Fibroblast of skin of right biceps (primary cell): Measurements from ENCODE around the gene SPPL2B.
"Not testable (repeated sequence)": the region's sequence is repeated elsewhere in the genome, so short reads cannot be mapped to it uniquely, and the experiment has no call there.

Experiments
- DNase-seq: peaks from one replicate; pipeline ENCODE4 v3.0.0-alpha.2; 2013

SPPL2B gene

DNA sequence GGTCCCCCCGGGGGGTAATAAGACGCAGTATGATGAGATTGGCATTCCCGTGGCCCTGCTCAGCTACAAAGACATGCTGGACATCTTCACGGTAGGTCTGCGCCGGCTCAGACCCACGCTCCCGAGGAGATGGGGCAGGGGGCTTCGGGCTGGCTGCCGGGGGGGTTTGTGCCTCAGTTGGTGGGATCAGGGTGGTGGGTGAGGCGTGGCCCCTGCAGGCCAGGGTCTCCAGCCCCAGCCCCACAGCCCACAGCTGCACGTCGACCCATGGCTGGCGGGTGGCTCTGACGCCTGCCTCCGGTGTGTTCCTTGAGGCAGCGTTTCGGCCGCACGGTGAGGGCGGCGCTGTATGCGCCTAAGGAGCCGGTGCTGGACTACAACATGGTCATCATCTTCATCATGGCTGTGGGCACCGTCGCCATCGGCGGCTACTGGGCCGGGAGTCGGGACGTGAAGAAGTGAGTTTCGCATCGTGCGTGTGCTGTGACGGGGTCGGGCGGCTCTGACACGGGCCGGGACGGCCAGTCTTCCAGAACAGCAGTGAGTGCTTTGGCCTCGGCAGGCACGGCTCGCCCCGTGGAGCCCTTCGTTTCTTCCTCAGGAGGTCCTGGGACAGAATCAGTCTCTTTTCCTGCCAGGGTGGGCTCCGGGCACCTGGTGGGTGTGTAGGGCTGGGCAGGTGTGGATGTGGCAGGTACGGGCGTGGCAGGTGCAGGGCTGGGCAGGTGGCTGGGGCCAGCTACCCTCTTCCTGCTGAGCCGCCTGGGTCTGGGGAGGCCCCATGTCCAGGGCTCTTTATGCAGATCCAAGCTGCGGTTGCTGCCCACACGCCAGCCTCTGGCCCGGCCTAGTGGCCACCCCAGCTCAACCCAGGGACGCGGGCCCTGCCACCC is 10.5 kb downstream of the SPPL2B start:
- no peak for DNase-seq

DNA sequence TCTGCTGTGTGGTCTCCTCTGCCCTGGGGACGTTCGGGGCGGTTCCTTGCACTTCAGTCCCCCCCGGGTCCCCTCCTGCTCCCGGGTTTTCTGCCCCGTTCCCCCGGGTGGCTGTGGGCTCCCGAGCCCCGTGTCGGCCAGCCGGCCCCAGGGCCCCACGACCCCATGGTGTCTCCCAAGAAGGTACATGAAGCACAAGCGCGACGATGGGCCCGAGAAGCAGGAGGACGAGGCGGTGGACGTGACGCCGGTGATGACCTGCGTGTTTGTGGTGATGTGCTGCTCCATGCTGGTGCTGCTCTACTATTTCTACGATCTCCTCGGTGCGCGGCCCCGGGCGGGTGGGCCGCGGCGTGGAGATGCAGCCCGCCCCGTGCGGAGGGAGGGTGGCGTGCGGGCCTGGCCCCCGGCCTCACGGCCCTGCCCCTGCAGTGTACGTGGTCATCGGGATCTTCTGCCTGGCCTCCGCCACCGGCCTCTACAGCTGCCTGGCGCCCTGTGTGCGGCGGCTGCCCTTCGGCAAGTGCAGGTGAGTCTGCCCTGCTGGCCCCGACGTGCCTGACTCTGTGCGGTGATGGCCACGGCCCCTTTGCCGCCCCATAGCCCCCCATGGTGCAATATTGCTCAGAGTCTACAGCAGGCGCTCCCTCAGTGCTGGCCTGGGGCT is 11.3 kb downstream of the SPPL2B start:
- DNase-seq: no peak

DNA sequence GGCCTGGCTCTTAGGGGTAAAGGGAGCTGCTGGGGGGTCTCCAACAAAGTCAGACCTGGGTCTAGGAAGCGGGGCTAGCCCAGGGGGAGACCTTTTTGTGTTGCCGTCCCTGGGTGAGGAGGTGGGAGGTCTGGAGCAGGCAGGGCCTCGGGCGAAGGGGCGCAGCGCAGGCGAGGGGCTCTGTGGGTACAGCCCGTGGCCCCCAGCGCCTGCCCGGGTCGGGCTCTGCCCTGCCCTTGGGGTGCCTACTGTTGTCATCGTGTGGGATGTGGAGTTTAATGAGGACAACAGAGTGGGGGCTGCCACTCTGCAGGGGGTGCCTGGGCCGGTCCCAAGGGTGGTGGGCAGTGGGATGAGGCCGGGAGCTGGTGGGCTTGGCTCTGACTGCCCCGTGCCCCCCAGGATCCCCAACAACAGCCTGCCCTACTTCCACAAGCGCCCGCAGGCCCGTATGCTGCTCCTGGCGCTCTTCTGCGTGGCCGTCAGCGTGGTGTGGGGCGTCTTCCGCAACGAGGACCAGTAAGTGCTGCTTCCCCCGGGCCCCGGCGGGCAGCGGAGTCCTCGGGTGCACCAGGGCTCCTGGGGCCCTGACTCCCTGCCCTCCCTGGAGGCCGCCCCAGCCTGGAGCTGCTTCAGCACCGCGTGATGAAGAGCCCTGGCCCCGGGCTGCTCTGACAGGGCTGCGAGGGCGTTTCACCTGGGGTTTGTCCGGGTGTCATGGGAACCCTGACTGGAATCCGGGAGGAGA is 12.2 kb downstream of the SPPL2B start:
- DNase-seq: no peak

DNA sequence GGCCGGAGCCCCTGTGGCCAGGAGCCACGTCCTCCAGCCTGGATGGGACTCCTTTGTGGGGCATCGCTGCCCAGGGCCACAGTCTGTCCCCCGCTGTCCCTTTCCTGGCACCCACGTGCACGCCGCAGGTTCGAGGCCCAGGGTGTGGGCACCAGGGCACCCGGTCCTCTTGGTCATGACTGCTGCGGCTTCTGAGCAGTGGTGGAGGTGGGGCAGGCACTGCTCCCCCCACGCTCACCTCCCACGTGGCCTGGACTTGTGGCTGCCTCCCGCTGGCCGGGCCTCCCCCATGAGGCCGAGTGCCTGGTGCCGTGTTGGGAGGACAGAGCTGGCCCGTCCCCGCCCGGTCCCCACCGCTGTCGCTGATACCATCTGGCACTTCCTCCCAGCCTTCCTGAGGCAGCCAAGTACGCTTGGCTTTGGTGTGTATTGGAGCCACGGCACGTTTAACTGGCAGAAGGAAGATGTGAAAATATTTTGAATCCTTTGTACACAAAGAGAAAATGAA is 12.8 kb downstream of the SPPL2B start:
- DNase-seq: no peak

DNA sequence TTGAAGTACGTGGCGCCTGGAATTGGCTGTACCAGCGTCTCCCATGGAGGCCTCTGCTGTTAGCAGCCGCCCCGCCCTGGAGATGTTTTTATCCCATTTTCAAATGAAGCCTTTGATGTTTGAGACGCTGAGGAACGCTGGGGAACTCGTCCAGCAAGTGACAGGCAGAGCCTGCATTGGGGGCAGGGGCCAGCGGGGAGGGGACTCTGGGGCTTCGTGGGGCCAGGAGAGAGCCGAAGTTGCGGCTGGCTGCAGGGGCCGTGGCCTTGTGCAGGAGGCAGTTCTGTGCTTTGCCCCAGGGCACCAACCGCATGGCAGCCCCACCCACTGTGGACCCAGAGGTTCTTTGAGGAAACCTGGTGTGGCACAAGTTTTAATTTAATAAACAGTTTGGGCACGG is 13.5 kb downstream of the SPPL2B start:
- no peak for DNase-seq

DNA sequence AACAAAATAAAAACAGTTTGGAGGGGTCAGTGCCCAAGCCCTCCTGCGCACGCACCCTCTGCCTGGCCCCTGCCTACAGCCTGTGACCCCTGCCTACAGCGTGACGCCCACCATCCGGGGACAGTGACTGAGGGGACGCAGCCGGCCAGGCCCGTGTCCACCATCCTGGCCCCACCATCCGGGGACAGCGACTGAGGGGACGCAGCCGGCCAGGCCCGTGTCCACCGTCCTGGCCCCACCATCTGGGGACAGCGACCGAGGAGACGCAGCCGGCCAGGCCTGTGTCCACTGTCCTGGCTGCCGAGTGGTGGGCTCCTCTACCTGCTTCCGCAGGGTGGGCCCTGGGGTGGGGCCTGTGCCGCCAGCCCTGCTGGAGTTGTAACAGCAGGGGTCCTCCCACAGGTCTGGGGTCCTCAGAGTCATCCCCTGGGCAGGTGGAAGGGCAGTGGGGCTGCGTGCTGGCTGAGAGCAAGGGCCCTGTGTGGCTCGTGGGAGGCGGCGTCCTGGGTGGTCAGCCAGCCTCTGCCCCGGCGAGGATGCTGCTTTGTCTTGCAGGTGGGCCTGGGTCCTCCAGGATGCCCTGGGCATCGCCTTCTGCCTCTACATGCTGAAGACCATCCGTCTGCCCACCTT is 14.3 kb downstream of the SPPL2B start:
- DNase-seq: no peak

DNA sequence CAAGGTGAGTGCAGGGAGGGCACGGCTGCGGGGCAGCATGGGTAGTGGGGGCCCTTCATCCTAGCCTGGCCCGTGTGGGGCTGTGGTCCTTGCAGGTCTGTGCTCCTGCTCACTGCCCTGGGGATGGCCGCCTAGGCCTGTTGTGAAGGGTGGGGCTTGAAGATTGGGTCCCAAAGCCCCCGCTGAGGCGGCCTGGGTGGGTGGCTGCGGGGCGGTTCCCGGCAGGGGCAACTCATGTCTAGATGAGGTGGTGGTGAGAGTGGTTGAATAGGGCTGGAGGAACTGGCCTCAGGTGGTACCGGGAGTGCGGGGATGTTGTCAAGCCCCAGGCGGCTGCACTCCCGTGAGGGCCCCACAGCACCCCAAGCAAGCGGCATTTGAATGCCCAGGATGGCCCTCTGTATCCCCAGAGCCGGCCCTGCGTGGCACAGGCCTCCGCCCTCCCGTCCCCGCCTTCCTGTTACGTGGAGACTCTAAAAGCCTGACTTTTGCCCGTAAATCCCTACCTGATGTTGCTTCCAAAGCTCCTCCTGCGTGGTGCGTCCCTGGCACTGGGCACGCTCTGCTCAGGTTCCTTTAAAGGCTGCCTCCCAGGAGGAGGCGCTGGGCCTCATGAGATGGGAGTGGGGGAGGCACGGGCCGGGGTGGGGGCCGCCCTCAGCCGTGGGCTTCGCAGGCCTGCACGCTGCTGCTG is 15.0 kb downstream of the SPPL2B start:
- DNase-seq: no peak

DNA sequence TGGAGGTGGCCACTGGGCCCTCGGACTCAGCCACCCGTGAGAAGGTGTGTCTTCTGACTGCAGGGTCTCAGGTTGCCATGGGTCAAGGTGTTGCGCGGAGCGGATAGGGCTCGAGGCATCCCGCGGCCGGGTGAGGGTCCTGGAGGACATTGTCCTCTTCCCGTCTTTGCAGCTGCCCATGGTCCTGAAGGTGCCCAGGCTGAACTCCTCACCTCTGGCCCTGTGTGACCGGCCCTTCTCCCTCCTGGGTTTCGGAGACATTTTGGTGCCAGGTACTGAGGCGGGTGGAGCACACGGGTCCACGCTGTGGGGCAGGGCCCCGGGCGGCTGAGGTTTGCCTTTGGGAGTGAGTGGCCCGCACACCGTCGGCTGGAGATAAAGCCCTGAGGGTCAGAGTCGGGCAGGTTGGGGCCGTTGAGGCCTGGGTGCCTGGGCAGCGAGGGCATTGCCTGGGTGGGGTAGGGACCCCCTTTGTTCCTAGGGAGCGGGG is 15.9 kb downstream of the SPPL2B start:
- no peak for DNase-seq

DNA sequence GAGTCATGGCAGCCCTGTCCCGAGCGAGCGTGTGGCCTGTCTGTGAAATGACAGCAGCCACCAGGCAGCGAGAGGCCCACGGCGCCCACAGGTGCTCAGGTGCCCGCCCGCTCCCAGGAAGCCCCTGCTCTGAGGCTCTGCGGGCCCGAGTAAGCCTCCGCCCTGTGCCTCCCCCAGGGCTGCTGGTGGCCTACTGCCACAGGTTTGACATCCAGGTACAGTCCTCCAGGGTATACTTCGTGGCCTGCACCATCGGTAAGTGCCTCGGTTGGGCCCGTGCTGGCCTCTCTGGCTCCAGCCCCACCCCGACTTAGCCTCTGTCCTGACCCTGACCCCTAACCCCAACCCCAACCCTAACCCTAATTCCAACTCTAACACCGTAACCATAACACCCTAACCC is 16.6 kb downstream of the SPPL2B start:
- DNase-seq: no peak

DNA sequence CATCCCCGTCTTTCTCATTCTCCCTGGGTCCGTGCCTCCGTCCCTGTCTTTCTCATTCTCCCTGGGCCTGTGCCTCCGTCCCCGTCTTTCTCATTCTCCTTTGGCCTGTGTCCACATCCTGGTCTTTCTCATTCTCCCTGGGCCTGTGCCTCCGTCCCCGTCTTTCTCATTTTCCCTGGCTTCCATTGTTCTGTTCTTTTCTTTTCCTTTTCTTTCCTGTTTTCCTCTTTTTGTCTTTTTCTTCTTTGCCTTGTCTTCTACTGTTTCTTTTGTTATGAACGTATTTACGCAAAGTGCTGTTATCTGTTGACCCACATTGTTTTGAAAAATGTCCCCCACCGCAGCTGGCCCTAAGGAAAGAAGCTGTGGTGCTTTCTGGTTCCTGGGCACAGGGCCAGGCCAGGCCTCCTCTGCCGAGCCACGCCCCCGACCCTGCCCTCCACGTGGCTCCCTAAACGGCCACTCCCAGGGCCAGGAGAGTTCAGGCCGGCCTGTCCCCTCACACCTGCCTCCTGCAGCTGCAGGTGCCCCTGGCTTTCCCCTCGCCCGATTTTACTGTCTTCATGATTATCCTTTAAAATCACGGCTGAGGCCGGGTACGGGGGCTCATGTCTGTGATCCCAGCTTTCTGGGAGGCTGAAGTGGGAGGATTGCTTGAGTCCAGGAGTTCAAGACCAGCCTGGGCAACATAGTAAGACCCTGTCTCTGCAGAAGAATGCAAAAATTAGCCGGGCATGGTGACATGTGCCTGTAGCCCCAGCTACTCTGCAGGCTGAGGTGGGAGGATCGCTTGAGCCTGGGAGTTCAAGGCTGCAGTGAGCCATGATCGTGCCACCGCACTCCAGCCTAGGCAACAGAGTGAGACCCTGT is 17.5 kb downstream of the SPPL2B start:
- no peak for DNase-seq

DNA sequence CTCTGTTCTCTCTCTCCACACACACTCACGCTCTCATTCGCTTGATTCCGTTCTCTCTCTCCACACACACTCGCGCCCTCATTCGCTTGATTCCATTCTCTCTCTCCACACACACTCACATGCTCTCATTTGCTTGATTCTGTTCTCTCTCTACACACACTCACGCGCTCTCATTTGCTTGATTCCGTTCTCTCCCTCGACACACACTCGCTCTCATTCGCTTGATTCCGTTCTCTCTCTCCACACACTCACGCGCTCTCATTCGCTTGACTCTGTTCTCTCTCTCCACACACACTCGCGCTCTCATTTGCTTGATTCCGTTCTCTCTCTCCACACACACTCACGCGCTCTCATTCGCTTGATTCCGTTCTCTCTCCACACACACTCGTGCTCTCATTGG is 21.3 kb downstream of the SPPL2B start:
- DNase-seq: not testable (repeated sequence)

DNA sequence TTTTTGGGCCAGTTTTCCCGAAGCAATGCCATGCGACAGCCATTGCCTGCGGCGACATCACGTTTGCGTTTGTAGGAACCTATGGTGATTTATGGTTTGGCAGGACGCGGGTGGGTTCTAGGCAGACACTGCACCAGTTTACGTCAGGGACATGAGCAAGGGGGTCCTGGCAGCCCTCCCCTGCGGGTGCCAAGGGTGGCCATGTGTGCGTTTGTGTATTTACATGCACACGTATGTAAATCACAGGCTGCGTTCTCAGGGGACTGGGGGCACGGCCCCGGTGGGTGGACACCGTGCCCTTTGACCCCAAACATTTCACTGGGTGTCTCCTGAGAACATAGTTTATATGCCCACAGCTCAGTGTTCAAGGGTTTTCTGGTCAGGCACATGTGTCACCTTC is 22.2 kb downstream of the SPPL2B start:
- no peak for DNase-seq

DNA sequence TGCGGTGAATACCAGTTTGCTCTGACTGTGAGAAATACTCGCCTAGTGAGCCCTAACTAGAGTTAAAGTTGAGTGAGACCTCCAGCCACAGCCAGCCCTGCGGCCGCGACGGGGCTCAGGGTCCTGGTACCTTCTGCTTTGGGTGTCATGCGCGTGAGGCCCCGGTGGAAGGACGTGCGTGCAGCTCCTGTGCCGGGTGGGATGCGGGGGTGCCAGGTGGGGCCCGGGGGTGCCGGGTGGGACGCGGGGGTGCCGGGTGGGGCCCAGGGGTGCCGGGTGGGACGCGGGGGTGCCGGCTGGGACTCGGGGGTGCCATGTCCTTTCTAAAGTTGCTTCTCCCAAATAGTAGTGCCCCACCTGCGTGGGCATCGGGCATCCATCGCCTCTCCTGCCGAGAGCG is 23.1 kb downstream of the SPPL2B start:
- no peak for DNase-seq

DNA sequence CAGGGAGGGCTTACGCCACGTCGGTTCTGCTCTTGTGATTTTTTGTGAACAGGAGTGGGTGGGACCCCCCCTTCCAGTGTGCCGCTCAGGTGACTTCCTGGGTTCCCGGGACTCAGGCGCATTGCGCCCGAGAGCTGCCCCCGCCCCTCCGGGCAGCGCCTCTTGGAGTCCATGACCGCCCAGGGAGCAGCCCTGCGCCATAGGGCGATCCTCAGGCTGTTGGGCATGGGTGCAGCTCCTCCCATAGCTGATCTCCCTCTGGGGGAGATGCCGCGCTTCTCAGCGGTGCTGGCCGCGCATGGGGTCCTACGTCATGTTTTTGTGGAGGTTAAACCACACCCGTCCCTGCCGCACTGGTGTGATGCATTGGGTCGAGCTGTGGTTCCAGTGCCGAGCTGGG is 23.6 kb downstream of the SPPL2B start:
- DNase-seq: no peak

DNA sequence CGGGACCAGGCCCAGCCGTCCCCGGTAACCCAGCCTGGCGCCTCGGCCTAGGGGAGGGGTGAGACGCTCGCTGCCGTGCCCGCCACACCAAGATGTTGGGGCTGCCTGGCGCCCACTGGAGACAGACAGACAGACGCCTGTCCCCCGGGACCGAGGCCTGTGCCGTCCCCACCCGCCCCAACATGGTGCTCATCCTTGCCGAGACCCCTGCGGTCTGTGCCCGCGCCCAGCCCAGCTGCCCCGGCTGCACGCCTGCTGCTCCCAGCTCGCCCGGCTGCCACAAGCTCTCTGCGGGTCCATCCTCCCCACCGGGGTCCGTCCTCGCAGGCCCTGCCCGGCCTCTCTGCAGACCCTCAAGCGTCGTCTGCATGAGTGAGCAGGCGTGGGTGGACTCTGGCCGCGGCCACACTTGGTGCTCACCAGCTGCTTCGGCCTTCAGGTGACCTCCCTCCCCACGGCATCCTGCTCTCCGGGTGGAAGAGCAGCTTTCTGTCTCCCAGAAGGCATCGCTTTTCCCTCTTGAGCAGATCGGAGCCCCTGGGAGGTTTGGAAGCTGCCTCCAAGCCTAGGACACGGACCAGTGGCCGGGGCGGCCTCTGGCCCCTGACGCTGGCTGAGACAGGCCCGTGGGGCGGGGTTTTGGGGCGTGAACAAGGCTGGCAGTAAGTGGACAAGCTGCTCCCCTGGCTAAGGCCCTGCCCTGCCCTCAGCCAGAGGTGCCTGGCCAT is 24.8 kb downstream of the SPPL2B start:
- no peak for DNase-seq

DNA sequence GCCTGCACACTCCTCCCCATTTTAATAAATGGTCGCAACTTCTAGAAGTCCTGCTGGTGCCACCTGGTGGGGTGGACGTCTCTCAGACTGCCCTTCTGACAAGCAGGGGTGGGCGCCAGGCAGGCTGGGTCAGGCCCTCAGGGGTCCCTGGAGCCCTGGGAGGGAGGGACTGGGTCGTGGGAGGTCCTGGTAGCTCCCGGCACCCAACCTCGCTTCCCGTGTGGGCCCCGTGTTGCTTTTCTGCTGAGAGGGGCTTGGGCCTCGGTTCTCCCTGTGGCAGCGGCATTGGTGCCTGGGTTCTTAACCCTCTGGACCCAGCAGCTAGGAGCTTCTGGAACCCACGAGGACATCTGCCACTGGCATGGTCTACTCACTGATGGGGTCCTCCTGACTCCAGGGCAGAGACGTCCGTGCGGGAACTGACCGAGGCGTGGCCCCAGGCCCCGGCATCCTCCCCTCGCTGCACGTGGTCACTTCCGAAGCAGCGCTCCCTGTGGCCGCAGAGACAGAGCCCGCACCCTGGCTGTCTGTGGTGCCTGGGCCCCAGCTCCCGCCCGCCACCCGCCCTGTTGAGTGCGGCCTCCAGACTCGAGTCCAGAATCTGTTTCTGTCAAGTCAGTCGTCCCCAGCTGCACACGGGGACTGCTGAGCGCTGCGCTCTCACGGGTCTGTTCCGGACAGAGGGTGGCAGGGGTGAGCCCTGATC is 25.6 kb downstream of the SPPL2B start:
- no peak for DNase-seq

DNA sequence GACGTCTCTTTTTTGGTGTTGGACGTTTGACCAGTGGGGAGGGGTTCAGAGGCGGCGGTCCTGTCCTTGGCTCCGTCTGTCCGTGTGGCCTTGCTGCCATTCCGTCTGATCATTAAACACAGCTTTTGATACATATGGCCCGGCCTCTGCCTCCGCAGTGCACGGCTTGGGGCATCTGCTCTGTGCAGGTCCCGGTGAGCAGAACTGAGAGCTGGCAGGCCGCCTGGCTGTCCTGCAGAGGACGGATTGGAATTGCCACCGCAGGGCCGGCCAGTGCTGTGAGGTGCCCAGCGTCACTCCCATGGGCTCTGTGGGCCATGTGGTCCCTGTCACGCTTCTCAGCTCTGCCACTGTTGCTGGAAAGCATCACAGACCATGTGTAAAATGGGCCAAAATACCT is 26.2 kb downstream of the SPPL2B start:
- DNase-seq: no peak

DNA sequence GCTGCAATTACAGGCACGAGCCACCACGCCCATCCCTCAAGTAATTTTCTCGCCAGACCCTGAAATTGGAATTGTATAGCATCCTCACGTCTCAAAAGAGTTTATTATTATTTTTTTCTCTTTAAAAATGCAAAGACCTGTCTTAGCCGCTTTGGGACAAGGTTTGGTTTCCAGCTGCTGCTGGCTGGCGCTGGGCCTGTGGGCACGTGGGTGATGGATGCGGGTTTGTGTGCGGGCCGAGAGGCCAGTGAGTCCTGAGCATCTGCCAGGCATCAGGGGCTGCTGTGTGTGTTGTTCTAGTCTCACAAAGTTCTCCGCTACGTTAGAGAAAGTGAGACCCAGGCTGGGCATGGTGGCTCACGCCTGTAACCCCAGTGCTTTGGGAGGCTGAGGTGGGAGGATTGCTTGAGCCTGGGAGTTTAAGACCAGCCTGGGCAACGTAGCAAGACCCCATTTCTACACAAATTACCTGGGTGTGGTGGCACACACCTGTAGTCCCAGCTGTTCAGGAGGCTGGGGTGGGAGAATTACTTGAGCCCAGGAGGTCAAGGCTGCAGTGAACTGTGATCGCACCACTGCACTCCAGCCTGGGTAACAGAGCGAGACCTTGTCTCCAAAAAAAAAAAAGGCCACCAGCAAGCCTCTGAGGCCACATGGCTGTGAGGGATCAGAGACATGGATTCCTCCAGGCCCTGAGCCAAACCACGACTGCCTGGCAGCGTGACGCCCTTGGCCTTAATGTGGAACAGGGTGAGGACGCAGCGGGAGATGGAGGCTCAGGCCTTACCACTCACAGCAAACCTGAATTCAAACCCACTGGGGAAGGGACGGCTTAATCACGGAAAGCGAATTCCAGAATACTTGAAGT is 26.9 kb downstream of the SPPL2B start:
- peak; percentile 44 for DNase-seq
